Activated CD4-positive, alpha-beta T cell treated with anti-CD3 and anti-CD28 coated beads for 48 hours (primary cell): ENCODE measurements around the gene EIF4G3.

ENCODE experiments used
- DNase-seq: peaks from one replicate; pipeline ENCODE4 v3.0.0-alpha.2; 2020

Gene EIF4G3

GRCh38 chr1:20983297-20983889 is 193.3 kb downstream of the EIF4G3 start:
- no peak for DNase-seq

DNA sequence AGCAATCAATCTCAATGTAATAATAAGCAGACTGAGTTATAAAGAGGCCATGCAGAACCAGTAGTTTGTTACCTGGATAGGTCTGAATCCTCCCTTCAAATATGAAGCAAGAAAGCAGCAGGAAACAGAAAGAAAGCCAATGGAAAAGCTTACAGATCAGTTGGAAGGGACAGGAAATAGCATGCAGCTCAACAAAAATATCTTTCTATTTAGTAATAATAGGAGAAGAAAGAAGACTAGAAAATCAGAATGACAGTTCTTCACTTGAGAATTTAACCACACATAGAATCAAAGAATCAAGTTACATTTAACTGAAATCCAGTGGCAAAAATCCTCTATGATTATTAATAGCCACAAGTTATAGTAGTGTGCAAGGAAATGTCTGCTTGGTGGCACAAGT is 194.4 kb downstream of the EIF4G3 start:
- no peak for DNase-seq

GRCh38 chr1:20981915-20982314 is 194.8 kb downstream of the EIF4G3 start:
- DNase-seq: no peak

DNA sequence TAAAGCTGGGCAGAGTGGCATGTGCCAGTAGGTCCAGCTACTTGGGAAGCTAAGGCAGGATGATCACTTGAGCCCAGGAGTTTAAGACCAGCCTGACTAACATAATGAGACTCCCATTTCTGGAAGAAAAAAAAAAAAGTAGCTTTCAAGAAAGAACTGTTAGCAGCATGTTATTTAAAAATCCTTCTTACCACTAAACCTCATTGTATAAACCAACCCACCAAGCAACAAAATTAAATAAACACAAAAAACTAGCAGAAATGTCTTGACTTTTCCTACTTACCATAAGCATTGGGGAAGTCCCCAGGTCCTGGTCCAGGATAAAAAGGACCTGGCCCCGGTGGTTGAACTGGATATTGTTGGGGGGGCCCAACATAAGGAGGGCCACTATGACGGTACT is 196.6 kb downstream of the EIF4G3 start:
- DNase-seq: no peak

DNA sequence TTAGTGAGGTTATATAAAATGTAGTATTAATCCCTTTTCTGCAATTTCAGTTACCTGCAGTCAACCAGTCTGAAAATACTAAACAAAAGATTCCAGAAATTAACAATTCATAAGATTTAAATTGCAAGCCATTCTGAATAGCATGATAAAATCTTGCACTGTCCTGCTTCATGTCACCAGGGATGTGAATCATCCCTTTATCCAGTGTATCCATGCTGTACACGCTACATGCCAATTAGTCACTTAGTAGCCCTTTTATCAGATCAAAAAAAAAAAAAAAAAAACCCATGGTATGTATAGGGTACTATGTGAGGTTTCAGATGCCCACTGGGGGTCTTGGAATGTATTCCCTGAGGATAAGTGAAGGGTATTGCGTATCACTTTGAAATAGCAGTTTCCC is 198.3 kb downstream of the EIF4G3 start:
- no peak for DNase-seq

DNA sequence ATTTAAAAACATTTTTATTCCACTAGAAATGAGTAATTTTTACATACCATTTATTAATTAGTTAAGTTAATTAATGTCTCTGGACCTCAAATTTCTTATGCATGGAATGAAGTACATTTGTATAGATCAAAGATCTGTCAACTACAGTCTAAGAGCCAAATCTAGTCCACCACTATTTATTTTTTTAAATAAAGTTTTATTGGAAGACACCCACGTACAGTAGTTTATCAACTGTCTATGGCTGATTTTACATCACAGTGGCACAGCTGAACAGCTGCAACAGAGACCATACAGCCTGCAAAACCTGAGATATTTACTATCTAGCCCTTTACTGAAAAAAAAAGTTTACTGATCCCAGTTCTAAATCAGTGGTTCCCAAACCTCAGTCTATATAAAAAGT is 201.0 kb downstream of the EIF4G3 start:
- no peak for DNase-seq

DNA sequence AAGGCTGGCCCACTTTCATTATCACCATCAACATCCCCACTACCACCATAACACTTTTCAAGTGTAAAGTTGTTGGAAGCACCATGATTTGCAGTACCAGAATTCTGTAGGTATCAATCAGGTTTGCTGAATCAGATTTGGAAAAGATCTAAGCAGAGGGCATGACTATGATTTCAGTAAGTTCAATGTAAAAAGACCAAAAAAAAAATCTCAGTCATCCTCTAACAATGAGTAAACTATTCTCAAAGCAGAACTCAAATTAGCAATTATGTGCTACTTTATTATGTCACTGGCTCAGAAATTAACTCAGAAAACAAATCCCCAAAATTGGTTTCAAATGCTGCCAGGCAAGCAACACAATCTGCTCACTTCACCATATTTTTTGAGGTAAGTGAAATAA is 201.7 kb downstream of the EIF4G3 start:
- no peak for DNase-seq

DNA sequence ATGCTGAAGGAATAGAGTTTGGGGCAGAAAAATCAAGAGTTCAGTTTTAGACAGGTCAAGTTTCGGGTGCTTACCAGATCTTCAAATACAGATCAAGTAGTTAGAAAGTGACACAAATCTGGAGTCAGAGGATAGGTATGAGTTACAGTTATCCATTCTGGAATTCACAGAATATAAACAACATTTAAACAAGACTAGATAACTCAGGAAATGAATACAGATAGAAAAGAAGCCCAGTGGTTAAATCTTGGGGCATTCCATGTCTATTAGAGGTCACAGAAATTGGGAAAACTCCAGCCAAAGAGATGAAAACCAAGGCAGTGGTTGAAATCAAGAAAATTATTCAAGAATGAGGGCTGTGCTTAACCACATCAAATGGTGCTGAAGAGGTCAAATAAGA is 202.6 kb downstream of the EIF4G3 start:
- DNase-seq: no peak

DNA sequence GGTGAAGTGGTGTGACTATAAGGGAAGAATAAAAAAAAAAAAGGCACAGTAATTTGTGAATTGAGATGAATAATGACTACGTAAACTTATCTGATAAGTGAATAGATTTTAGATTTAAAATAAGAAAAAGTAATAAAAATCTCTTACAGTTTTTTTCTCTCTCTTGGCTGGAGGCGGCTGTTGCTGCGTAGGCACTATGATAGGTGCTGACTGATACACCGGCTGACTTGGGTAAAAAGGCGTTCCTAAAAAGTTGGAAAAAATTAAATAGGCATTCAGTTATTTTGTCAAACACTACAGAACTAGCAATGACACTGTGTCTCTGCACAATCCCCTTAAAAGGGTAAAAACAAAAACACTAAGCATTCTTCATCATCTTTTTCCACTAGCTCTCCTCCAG is 203.8 kb downstream of the EIF4G3 start:
- DNase-seq: no peak

DNA sequence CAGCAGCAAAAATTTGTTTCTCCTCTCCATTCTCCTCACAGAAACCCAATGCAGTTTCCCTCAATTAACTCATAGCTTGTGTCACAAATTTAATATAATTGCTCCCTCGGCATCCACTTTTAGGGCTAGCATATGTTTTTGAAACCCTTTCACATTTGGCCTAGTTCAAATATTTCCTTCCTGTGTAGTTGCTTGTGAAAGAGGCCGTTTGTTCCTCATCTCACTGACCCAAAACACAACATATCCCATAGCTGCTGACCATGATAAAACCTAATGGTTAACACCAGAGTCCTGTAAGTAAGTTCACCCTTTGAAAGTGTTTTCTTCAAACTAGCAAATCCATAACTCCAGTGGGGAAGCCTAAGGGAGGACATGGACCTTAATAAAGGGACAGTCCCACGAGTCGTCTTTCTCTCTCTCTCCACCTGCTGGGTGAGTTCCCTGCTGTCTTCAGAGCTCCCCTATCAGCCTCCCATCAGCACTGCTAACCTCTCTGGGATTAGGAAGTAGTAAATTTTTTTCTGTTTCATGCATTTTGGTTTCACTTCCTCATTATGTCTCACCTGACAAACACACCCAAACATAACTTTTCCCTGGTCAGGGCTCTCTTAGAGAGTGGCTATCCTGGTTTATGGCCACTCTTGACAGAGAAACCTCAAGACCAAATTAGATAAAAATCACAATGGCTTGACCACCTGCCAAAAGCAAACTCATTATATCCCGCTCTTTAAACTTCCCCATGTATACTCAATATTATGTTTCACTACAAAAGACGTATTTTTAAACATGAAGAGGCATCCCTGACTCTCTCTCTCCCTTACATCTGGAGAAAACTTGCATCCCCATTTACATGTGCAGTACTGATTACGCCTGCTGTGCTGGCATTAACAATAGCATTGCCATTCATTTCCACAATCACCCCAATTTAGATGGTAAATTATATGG is 211.9 kb downstream of the EIF4G3 start:
- no peak for DNase-seq

- DNase-seq: no peak
These were observed 214.0 kb downstream of the EIF4G3 start for GRCh38 chr1:20962576-20963258.

DNA sequence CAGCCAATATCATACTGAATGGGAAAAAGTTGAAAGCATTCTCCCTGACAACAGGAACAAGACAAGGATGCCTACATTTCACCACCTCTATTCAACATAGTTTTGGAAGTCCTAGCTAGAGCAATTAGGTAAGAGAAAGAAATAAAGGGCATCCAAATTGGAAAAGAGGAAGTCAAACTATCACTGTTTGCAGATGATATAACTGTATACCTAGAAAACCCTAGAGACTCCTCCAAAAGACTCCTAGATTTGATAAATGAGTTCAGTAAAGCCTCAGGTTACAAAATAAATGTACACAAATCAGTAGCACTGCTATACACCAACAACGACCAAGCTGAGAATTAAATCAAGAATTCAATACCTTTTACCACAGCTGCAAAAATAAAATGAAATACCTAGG is 218.3 kb downstream of the EIF4G3 start:
- no peak for DNase-seq

DNA sequence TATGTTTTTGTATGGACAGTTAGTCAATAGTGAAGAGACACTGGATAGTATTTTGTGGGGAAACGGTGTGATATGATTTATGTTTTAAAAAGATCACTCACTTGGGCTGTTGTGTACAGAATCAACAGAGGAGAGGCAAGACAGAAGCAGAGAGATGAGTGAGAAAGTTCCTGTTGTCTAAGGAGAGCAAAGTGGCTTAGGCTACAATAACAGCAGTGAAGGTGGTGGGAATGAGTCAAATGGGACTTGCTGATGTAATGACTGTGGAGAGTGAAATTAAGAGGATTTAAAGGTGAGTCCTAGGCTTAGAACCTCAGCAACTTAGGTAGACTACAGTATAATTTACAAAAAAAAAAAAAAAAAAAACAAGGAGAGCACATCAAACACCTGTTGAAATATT is 220.4 kb downstream of the EIF4G3 start:
- no peak for DNase-seq

GRCh38 chr1:20950679-20951078 is 226.0 kb downstream of the EIF4G3 start:
- no peak for DNase-seq

DNA sequence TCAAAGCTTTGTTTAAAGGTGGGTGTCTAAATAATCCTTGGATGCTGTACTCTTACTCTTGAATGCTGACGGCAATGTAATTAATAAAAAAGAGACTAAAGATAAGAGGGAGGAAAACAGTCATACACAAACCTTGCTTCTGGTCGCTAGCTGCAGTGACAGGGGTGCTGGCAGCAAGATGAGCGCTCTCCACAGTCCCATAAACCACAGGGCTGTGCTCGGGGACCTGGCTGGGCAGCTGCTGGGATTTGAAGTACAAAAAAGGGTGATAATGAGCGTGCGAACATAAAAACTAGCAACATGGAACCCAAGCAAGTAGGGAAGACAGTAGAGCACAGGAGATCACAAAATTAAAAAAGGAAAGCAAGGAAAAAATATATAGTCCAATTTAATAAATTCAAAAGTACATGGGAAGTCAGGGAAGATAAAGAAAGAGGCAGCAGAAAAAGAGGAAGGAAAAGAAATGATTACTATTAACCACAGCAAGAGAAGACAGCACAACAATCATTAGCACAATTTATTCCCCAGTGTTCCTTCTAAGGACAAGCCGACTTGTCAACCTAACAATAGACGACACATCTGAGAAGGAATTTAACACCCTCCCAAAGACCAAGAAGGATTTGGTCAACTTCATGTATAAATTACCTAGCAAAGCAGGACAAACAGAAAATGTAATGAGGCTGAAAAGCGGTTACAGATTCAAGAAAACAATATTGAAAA is 226.7 kb downstream of the EIF4G3 start:
- no peak for DNase-seq

DNA sequence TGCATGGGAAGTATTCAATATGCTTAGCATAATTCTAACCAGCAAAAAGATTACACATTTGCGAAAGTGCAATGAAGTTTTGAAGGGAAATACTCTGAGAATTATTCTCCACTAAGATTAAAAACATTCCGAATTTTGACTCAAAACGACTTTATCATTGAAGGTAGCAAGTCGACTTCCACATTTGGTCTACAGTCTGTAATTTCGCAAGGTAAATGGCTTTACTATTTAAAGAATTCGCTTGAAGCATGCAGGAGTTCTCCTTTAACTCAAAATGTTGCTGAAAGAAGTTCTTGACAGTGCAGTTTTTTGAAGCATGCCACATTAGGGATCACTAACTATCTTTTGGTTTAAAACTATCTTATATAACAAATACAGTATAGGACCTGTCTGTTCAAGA is 228.6 kb downstream of the EIF4G3 start:
- DNase-seq: no peak

GRCh38 chr1:20947409-20947808 is 229.3 kb downstream of the EIF4G3 start:
- DNase-seq: no peak

DNA sequence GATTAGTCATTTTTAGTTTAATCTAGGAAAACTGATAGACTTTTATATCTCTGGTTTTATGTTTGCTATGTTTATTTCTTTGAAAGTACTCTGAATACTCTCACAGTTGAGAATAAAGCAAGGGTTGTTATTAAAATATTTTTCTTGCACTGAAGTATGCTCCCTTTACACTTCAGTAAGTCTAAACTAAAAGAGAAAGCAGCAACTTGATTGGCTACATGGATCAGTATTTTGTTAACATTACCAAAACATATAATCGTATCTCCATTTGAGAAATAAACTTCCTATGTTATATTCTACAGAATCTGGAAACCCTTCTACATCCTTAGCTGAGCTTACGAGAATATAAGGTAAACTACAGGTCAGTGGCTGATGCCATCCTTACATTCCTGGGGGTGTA is 240.1 kb downstream of the EIF4G3 start:
- no peak for DNase-seq

GRCh38 chr1:20936216-20936615 is 240.5 kb downstream of the EIF4G3 start:
- no peak for DNase-seq

GRCh38 chr1:20935717-20936116 is 241.0 kb downstream of the EIF4G3 start:
- no peak for DNase-seq

GRCh38 chr1:20932437-20932977 is 244.2 kb downstream of the EIF4G3 start:
- peak; percentile 53 for DNase-seq

DNA sequence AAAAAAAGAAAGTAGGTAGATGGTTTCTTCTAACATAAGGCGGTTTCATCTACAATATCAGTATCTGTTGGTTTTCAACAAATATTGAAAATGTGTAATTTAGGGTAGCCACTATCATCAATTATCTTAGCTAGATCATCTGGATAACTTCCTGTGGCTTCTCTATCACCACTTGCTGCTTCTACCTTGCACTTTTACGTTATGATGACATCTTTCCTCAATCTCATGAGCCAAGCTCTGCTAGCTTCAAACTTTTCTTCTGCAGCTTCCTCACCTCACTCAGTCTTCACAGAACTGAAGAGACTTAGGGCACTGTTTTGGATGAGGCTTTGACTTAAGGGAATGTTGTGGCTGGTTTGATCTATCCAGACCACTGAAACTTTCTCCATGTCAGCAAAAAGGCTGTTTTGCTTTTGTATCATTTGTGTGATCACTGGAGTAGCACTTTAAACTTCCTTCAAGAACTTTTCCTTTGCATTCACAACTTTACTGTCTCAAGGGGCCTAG is 244.7 kb downstream of the EIF4G3 start:
- no peak for DNase-seq

- DNase-seq: no peak
These were observed 246.3 kb downstream of the EIF4G3 start for GRCh38 chr1:20930427-20930826.
